HG03571 (cell line): ENCODE results near the gene UBE2U.
"Not testable (repeated sequence)": the region's sequence is repeated elsewhere in the genome, so short reads cannot be mapped to it uniquely, and the experiment has no call there.

Experiments used
- ATAC-seq: cut with Tn5 transposase; IDR thresholded peaks from one replicate; pipeline ENCODE4 v1.9.1; 2021; ENCODE audit not compliant: unreplicated experiment

Gene UBE2U

DNA sequence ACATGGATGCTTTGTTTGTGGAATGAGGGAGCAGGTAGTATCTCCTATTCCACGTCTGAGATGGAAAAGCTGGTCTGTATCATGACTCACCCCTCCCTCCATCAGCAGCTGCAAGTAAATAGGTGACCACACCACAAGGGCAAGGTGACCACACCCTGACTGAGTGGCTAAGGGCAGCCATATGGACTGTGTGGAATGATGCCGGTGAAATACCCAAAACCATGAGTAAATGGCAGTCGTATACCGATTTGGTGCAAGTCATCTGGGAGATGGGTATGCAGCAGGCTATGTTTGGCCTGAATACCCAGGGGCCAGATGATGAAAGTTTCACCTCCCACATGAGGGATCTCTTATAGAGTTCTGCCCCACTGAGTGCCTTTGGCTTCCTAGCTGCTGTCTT, 15.8 kb upstream of the UBE2U start:
- ATAC-seq, result no peak

DNA sequence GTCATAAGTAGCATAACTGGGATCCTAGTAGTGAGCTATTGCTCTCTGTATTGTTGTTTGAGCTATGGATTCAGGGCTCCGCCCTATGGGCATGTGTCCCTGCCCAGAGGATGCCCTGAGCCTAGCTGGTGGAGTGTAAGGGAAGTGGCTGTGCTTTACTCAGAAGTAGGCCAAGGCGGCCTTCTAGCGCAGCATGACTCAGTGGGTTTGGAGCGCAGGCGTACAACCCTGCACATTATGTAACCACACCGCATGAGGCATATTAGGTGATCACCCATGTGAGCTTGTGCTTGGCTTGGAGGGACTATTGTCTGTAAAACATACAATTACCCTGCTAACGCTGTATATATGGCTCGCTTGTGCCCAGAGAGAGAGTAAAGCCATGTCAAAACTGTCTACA, 11.1 kb upstream of the UBE2U start:
- no peak for ATAC-seq

DNA sequence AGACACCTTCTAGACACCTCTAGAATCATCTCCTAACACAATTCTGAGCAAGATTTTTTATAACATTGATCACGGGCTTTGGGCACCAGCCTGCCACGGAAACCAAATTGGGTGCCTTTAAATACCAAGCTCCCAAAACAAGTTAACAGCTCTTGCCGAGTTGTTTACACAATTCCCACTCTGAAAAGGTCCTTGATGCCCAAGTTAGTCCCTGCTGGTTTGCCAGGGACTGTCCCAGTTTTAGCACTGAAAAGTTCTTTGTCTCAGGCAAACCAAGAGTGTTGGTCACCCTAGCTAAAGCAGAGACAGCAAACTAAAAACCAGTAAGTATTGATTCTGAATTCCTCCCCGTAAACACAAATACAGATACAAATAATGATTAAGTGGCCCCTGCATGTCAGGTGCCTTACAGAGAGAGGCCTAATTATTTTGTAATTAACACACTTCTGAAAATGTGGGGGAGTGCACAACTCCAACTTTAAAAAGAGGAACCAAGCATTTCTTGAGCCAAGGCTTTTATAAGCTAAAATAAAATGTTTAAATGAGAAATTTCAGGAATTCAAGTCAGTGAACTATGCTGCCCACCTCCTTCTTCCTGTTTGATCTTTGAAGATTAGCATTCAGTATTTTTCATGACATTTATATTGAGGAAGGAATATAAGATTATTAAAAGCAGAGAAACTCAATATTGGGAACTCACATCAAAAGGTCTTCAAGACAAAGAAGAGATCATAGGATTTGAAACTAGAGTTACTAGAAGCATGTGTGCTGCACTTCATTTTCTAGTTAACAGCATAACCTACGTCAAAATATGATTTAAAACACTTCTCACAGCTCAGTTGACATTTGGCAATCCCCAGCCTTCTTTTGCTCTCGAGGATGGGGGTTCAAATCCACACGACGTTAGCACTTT, 9.0 kb upstream of the UBE2U start:
- no peak for ATAC-seq

DNA sequence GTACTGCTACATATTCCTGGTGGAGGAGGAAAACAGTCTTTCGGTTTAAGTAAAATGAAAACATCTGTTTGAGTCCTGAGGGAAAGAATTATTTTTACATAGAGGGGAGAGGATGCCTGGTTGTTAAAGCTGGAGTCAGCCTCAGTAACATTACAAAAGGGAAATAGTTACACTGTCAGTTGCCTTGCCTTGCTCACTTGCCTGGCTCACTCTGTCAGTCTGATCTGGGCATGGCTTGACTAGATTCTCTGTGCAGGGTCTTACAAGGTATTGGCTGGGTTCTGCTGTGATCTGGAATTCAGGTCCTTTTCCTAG, 8.4 kb upstream of the UBE2U start:
- no peak for ATAC-seq

DNA sequence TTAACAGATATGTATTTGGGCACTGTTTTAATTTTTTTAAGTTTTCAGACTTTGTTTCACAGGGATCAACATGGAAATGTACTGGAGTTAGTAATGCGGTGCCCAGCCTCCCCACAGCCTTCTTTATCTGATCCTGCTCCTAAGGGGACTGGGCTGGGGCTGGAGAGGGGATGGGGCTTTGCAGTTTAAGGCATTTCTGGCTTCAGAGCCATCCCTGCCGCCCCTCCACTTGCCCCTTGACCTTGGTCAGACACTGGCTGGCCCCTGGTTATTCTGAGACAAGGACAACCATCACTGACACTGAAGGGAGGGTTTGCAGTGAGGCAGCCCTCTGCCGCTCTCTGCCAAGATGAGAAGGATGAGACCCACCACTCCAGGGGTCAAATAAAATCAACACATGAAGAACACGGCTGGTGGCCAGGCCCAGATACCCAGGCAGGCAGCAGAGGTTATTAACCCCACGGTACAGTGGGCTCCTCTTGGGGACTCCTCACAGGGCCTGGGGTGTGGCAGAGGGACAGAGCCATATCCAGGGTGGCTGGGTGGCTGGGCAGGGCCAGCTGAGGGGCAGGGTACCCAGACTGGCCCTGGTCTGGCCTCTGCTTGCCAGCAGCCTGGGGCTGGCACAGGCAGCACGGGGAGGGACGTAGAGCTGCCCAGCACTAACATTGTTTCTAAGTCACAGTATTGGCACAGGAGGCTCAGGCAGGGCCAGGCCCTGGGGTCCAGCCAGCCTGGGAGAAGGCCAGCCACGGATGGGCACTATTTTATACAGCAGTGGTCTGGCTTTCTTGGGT, 7.2 kb upstream of the UBE2U start:
- ATAC-seq, result no peak

DNA sequence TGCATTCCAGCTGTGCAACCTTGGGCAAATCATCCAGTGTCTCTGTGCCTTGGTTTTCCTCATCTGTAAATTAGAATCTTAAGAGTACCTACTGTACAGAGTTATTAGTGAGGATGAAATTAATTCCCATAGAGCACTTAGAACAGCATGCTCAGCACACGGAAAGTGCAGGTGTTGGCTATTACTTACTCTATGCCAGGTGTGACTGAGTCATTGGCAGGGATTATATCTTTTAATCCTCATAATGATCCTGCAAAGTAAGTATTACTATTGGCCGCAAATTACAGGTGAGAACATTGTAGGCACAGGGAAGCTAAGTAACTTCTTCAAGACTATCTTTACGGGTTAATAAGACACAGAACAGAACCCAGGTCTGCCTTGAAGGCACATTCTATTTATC, 6.3 kb upstream of the UBE2U start:
- ATAC-seq, result no peak

DNA sequence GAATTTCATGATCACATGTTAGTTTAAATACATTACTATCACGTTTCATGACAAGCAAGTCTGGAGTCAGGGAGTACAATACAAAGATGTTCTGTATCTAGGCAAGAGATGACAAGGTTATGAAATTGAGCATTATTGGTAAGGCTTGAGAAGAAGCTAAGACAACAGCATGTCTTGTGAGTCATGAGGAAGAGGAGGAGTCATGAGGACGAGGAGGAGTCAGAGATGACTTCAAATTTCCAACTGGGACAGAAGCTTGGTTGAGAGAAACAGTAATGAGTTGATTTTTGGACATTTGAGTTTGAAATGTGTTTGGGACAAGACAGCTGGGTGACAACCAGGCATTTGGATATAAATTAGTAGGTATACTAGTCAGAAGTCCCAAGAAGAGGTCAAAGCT, 4.3 kb upstream of the UBE2U start:
- ATAC-seq, result no peak

DNA sequence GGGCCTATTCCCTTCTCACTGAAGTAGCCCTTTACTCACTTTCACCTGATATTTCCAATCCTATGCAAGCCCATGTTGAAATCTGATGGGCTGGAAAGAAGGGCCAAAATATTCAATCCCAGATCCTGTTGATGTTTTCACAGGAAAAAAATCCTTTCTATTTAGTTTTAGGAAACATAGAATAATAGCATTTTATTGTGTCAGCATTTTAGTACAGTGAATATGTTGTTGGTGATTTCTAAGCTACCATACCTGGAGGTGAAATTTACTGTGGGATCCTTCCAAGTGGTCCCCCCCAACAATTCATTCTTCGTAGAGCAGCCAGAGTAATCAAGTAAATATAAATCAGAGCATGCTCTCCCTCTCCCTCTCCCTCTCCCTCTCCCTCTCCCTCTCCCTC, 3.4 kb upstream of the UBE2U start:
- ATAC-seq, result no peak

DNA sequence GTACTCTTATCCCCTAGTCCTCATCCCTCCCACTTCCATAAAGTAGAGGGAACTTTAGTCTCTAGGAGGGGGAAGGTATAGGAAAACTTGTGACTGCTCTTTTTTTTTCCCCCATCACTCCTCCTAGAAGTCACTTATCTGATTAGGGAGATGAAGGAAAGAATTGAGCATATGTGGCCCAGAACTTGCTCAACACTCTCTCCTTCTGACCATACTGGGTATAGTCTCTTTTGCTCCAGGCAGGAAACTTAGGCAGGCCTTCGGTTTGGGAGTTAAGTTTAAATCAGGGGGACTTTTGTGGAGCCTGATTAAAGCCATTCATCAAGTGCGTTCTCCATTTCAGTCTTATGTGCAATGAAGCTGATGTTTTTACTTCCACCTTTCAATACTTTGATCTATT, 5.8 kb downstream of the UBE2U start:
- no peak for ATAC-seq

DNA sequence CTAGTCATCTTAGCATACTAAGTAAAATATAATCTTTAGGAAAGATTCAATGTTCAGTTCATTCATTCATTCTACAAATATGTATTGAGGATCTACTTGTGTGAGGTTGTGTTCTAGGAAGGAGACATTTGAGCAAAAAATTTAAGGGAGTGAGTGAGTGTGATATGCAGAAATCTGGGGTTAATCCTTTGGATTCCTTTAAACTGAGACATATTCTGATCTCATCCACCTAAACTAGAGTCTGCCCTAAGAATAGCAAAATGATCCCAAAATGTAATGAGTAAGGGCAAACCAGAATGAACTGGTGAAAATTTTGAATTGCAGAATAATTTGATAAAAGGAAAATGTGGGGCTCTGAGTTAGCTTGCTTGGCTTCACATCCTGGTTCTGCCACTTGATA, 8.6 kb downstream of the UBE2U start:
- ATAC-seq, result no peak

DNA sequence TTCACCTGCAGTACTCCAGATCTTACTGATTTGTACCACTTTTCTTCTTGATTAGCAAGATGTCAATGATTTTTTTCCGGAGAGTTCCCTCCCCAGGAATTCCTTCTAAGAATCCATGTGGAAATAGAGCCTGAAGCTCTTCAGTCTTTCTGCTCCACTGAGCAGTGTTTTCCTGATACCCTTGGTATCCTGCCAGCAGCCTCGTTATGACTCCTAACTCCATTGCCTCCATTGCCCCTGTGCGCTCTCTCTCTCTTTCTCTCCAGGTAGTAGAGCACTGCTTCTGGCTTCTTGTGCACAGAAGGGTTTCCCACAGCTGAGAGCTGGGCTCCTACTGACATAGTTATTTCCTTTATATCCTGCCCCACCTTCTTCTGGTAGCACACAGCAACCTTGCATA, 12.2 kb downstream of the UBE2U start:
- no peak for ATAC-seq

DNA sequence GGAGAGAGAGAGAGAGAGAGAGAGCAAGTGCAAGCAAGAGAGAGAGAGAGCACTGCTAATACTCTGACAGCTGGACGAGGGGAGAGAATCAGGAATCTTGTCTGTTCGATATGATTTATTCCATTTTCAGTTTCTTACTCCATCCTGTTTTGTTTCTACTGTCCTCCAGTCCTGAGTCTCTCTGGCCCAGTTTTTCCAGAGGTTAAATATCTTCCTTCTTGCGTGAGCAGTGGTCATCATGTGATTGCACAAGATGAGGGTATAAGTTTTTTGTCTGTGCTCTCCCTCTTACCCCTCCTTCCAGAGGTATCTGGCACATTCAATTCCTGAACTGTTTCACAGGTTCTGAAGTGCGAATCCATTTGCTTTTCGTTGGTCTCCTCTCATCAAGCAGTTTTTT, 16.8 kb downstream of the UBE2U start:
- ATAC-seq, result no peak

DNA sequence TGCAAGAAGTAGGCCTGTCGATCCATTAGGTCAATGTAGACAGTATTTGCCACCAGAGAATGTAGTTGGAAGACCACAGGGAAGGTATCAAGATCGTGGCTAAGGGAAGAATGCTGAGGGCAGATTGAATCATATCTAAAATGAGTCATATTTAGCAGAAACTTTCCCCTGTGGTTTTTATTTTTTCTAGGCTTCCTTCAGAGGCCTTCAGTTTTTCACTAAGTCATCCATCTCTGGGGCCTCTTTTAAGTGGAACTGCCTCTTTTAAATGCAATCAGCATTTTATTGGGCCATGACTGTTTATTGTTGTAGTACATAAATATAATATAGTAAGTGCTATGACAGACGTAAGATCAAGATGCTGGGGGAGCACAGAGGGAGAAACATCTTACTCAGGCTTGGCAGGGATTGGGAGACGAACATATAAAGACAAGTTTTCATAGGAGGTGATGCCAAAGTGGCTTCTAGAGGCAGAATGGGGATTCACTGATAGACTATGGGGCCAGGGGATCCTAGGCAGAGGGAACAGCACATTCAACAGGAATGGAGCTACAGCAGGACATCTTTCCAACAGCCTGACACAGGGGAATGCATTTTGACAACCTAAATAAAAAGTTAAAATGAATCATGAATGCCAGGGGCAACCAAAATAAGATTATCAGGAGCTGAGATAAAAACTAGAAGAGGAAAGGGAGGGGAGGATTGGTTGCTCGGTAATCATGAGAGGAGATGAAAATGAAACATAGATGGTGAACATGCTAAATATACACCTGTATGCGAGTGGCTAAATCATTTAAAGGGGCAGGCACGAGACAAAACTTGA, 20.1 kb downstream of the UBE2U start:
- ATAC-seq, result no peak

DNA sequence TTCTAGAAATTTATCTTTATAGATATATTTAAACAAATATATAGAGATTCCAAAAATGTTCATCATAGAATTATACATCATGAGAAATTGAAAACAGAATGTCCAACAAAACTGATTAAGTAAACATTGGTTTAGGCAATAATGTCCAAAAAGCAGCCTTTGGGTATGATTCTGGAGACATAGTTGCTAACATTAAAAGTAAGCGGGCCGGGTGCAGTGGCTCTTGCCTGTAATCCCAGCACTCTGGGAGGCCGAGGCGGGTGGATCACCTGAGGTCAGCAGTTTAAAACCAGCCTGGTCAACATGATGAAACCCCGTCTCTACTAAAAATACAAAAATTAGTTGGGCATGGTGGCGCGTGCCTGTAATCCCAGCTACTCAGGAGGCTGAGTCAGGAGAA, 20.8 kb downstream of the UBE2U start:
- not testable (repeated sequence) for ATAC-seq

DNA sequence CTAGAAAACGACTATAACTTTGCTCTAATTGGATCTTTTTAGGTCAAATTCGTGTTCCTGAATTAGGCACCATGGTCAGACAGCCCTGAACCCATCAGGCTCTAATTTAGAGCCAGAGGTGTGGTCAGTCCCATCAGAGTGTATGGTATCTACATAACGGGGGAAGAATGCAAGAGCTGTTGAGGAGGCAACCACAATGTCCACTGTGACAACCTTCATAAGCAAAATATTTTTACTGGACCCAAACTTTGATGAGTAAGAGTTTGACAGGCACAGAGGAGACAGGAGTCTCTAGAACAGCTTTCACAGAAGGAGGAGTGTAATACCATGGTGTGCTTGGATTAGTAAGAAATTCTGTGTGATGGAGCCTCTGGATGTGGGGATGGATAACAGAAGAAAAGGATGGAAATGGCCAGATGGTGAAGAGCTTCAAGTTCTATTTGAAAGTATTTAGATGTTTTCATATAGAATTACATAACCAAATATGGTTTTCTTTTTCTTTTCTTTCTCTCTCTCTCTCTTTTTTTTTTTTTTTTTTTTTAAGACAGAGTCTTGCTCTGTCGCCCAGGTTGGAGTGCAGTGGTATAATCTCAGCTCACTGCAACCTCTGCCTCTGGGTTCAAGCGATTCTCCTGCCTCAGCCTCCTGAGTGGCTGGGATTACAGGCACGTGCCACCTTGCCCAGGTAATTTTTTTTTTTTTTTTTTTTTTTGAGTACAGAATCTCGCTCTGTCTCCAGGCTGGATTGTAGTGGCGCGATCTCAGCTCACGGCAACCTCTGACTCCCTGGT, 24.9 kb downstream of the UBE2U start:
- no peak for ATAC-seq

DNA sequence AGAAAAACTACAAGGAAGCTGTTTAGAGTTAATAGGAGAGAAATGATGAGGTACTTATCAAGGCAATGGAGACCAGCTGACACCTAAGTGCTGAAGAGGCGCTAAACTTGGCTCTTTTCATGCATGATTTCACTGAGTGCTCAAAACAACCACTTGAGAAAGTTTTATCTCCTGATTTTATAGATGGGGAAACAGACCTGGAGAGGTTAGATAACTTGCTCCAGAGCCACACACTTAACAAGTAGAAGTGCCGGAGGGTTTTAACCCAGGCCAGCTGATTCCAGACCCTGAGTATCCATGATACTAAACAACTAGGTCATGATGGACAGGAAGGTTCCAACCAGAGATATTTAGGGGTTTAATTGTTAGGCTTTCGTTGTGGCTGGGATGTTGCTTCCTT, 25.9 kb downstream of the UBE2U start:
- no peak for ATAC-seq

DNA sequence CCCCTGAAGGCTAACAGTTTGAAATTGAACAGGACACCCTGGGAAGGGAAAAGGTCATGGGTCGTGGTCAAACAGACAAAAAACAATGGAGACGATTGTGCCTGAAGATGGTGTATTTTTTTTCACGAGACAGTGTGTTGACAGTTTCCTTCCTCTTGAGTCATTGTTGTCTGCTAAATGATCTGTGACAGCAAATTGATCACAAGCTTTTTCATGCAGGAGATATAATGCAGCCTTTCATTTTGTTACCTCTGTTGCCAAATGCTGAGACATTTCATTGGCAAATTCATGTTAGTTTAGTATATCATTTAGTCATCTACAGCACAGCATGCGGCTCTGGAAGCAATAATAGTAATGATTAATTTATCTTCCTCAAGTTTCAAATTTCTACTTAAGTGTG, 27.7 kb downstream of the UBE2U start:
- no peak for ATAC-seq

DNA sequence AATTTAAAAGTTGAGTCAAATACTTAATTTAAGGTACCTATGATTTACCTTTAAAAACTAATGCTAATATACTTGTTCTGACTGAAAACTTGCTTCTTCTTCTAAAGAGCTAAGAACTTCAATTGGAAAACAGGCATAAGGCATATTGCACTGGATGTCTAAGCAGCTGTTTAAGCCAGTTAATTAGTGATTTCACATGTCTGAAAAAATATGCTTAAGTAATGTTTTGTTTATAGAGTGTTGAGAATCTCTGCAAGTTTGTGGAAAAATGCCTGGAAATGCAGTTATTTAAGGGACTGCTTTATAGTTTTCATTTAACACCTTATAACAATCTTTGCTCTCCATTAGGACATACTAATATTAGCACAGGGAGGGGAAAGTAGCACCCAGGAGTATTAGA, 28.2 kb downstream of the UBE2U start:
- ATAC-seq, result no peak

DNA sequence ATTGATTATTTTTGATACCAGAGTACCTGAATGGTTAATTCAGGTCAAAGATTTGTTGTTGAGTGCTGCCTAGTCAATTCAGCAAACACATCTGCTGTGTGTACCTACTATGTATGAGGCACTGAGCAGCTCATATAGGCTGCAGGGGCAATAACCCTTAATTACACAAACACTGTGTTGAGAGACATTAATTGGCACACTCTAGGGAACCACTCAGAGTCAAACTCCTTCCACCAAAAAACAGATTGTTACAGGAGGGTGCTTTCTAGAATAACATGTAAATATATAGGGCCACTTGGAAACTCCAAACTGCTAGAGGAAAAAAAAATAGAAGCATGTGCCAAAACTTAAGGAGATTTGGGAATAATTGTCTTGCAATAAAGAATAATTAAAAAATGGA, 31.3 kb downstream of the UBE2U start:
- ATAC-seq, result no peak

DNA sequence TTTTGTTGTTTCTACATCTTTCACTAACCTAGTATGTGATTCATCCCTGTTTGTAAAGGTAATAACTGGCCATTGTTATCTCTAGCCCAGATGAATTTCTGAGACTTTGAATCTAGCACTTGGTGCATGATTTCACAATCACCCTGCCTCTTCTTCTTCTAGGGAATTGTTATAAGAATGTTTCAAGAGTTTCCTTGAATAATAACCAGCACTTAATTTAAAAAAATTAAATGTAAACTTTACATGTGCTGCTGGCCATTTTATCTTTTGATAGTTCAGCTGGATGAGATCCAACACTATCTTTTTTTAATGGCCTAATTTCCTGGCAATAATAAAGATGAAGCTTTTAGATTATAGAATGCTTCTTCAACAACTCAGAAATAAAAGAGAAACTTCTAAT, 31.8 kb downstream of the UBE2U start:
- no peak for ATAC-seq

DNA sequence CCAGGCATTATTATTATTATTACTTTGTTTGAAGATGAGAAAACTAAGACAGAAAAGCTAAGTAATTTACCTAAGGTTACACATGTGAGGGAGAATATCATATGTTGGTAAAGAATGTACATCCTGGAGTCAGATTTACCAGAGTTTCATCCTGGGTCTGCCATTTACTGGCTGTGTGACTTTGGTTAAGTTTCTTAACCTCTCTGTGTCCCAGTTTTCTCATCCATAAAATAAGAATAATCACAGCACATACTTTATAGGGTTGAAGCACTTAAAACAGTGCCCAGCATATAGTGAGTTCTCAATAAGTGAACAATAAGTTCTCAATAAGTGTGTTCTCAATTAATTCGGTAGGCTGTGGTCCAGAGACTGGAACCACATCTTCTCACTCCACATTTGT, 32.5 kb downstream of the UBE2U start:
- no peak for ATAC-seq
